Measurements from ENCODE around the gene THBS1. TPM values are rescaled to one million over a fixed set of nuclear protein-coding genes. Genes with fewer than 3 reads are reported as not detected.

Gene THBS1
- total RNA-seq, 1 experiment from 2014 or later = 342 TPM

- Histone ChIP-seq H3K27me3 (replicated peaks; ENCODE audit: control insufficient read depth, insufficient read depth, low read length) (no peaks in the 10 kb centered on the region), H3K4me3 (ENCODE audit: low read depth, low read length) (no peak overlapping the region), H3K4me1 (peaks cover 18% of the 10 kb centered on the region), H3K9me3 (no peaks in the 10 kb centered on the region), H3K36me3 (ENCODE audit: control insufficient read depth, insufficient read depth, low read length) (no peaks in the 10 kb centered on the region)
- no peak for TF ChIP-seq CTCF (IDR thresholded peaks at IDR 0.05; ENCODE audit: insufficient read depth in 1 of 2, low read depth in 1 of 2, low read length in 1 of 2, severe bottlenecking in 1 of 2, unreplicated experiment in 1 of 2)
- H3K4me3 Mint-ChIP-seq (ENCODE audit: unreplicated experiment) = no peak overlapping the region
- H3K9me3 Mint-ChIP-seq (ENCODE audit: unreplicated experiment) = no peaks in the 10 kb centered on the region
- DNase-seq = no peak
- intact Hi-C loops (cut with micrococcal nuclease; ENCODE audit: unreplicated experiment) = no loop called here
- ChIA-PET CTCF (interaction anchor here (0.5 to 0.7 kb wide), 2 partner anchors 183 to 363 kb away, joined by 6 to 13 read pairs; partner anchors contain the start of gene FSIP1), POLR2A (no interaction called here)
- H3K4me1 Mint-ChIP-seq (ENCODE audit: low read depth, unreplicated experiment) = peaks cover 32% of the 10 kb centered on the region
- no peaks in the 10 kb centered on the region for H3K27me3 Mint-ChIP-seq (ENCODE audit: insufficient read depth, unreplicated experiment)
- H3K27ac Mint-ChIP-seq (ENCODE audit: unreplicated experiment) = peak overlapping the region; percentile 37
- BruUV-seq (replicated peaks) = no TSS peak
- H3K36me3 Mint-ChIP-seq (ENCODE audit: insufficient read depth, unreplicated experiment) = peaks cover 49% of the 10 kb centered on the region
Measured at GRCh38 chr15:39598958-39599845, 18.3 kb downstream of the THBS1 start.

GRCh38 chr15:39599871-39600270 is 19.0 kb downstream of the THBS1 start:
- H3K4me1 Mint-ChIP-seq (ENCODE audit: low read depth, unreplicated experiment) = peaks cover 32% of the 10 kb centered on the region
- H3K9me3 ChIP-seq = no peaks in the 10 kb centered on the region
- peaks cover 18% of the 10 kb centered on the region for H3K4me1 ChIP-seq
- H3K4me3 ChIP-seq (ENCODE audit: low read depth, low read length) = no peak overlapping the region
- no peaks in the 10 kb centered on the region for H3K27me3 Mint-ChIP-seq (ENCODE audit: insufficient read depth, unreplicated experiment)
- no peak for DNase-seq
- H3K27me3 ChIP-seq (replicated peaks; ENCODE audit: control insufficient read depth, insufficient read depth, low read length) = no peaks in the 10 kb centered on the region
- peaks cover 43% of the 10 kb centered on the region for H3K36me3 Mint-ChIP-seq (ENCODE audit: insufficient read depth, unreplicated experiment)
- ChIA-PET CTCF (interaction anchor here (0.7 kb wide), 1 partner anchor 362 kb away, joined by 13 read pairs; no protein-coding TSS in a partner anchor), POLR2A (interaction anchor here (1.2 kb wide), 1 partner anchor 159 kb away, joined by 3 read pairs; no protein-coding TSS in a partner anchor)
- no TSS peak for BruUV-seq (replicated peaks)
- no peak overlapping the region for H3K27ac Mint-ChIP-seq (ENCODE audit: unreplicated experiment)
- intact Hi-C loops (cut with micrococcal nuclease; ENCODE audit: unreplicated experiment) = no loop called here
- H3K9me3 Mint-ChIP-seq (ENCODE audit: unreplicated experiment) = no peaks in the 10 kb centered on the region
- H3K36me3 ChIP-seq (ENCODE audit: control insufficient read depth, insufficient read depth, low read length) = no peaks in the 10 kb centered on the region
- TF ChIP-seq CTCF (IDR thresholded peaks at IDR 0.05; ENCODE audit: insufficient read depth in 1 of 2, low read depth in 1 of 2, low read length in 1 of 2, severe bottlenecking in 1 of 2, unreplicated experiment in 1 of 2) = no peak
- no peak overlapping the region for H3K4me3 Mint-ChIP-seq (ENCODE audit: unreplicated experiment)

- no peak overlapping the region for H3K4me3 Mint-ChIP-seq (ENCODE audit: unreplicated experiment)
- H3K4me1 ChIP-seq = peaks cover 8% of the 10 kb centered on the region; the same call in 1 of the 2 replicates
- H3K9me3 ChIP-seq = no peaks in the 10 kb centered on the region
- no peaks in the 10 kb centered on the region for H3K9me3 Mint-ChIP-seq (ENCODE audit: unreplicated experiment)
- no peaks in the 10 kb centered on the region for H3K27me3 ChIP-seq (replicated peaks; ENCODE audit: control insufficient read depth, insufficient read depth, low read length)
- H3K36me3 ChIP-seq (ENCODE audit: control insufficient read depth, insufficient read depth, low read length) = no peaks in the 10 kb centered on the region
- H3K27me3 Mint-ChIP-seq (ENCODE audit: insufficient read depth, unreplicated experiment) = no peaks in the 10 kb centered on the region
- POLR2A ChIA-PET = no interaction called here
- peaks cover 18% of the 10 kb centered on the region for H3K4me1 Mint-ChIP-seq (ENCODE audit: low read depth, unreplicated experiment)
- peak; percentile 32 to 45 for TF ChIP-seq CTCF (IDR thresholded peaks at IDR 0.05; ENCODE audit: insufficient read depth in 1 of 2, low read depth in 1 of 2, low read length in 1 of 2, severe bottlenecking in 1 of 2, unreplicated experiment in 1 of 2)
- CTCF ChIA-PET = interaction anchor here (0.6 to 1.6 kb wide), 3 partner anchors 12 to 155 kb away, joined by 3 to 8 read pairs (median 3); no protein-coding TSS in a partner anchor
- H3K27ac Mint-ChIP-seq (ENCODE audit: unreplicated experiment) = no peak overlapping the region
- intact Hi-C loops (cut with micrococcal nuclease; ENCODE audit: unreplicated experiment) = loop anchor here (2.0 kb wide), 1 partner anchor 155 kb away; no protein-coding TSS in a partner anchor
- DNase-seq = peak in 1 of 2 experiments; percentile 47
- BruUV-seq (replicated peaks) = no TSS peak
- H3K4me3 ChIP-seq (ENCODE audit: low read depth, low read length) = no peak overlapping the region
- H3K36me3 Mint-ChIP-seq (ENCODE audit: insufficient read depth, unreplicated experiment) = peaks cover 20% of the 10 kb centered on the region
Measured at GRCh38 chr15:39602143-39602542, 21.3 kb downstream of the THBS1 start.

Data from Caco-2 (cell line).